Mesendoderm (in vitro differentiated cells): Measurements from ENCODE around the gene CFLAR.

Experiments used
- DNase-seq: peaks from one replicate; pipeline ENCODE4 v3.0.0; 2013
- H2AK5ac ChIP-seq: 2 replicates; pipeline ENCODE4 v1.6.1; 2013; ENCODE audit warnings: low read length, inconsistent platforms
- H2BK120ac ChIP-seq: 2 replicates; pipeline ENCODE4 v1.6.1; 2013; ENCODE audit warnings: low read depth, mild to moderate bottlenecking, low read length, moderate library complexity, mixed read lengths
- H2BK15ac ChIP-seq: replicated peaks from 2 replicates; pipeline ENCODE4 v1.6.1; 2013; ENCODE audit warnings: low read depth, mild to moderate bottlenecking, moderate library complexity
- H2BK5ac ChIP-seq: 2 replicates; pipeline ENCODE4 v1.6.1; 2013; ENCODE audit warnings: low read length, inconsistent platforms
- H3K18ac ChIP-seq: 2 replicates; pipeline ENCODE4 v1.6.1; 2013; ENCODE audit warnings: mild to moderate bottlenecking, low read length, mixed read lengths
- H3K23ac ChIP-seq: one replicate; pipeline ENCODE4 v1.6.1; 2013; ENCODE audit warnings: low read length
- H3K27ac ChIP-seq: 2 replicates; pipeline ENCODE4 v1.5.1; 2013; ENCODE audit warnings: low read depth, mild to moderate bottlenecking, inconsistent platforms, low read length, moderate library complexity
- H3K27me3 ChIP-seq: 2 replicates; pipeline ENCODE4 v1.6.1; 2013; ENCODE audit warnings: low read length, control low read depth, mild to moderate bottlenecking, inconsistent platforms; ENCODE audit not compliant: insufficient read depth, poor library complexity
- H3K36me3 ChIP-seq: 2 replicates; pipeline ENCODE4 v1.6.1; 2013; ENCODE audit warnings: low read length, inconsistent platforms; ENCODE audit not compliant: control insufficient read depth, insufficient read depth
- H3K4ac ChIP-seq: one replicate; pipeline ENCODE4 v1.6.1; 2013; ENCODE audit warnings: low read depth, mild to moderate bottlenecking, low read length, moderate library complexity
- H3K4me1 ChIP-seq: 2 replicates; pipeline ENCODE4 v1.6.1; 2013; ENCODE audit warnings: low read depth, low read length, inconsistent platforms; ENCODE audit not compliant: control insufficient read depth
- H3K4me2 ChIP-seq: 2 replicates; pipeline ENCODE4 v1.6.1; 2013; ENCODE audit warnings: low read length
- H3K4me3 ChIP-seq: 2 replicates; pipeline ENCODE4 v1.5.1; 2013; ENCODE audit warnings: mild to moderate bottlenecking, low read length
- H3K56ac ChIP-seq: one replicate; pipeline ENCODE4 v1.6.1; 2013; ENCODE audit warnings: low read length
- H3K79me1 ChIP-seq: 2 replicates; pipeline ENCODE4 v1.6.1; 2013; ENCODE audit warnings: low read length, inconsistent platforms
- H3K79me2 ChIP-seq: 2 replicates; pipeline ENCODE4 v1.6.1; 2013; ENCODE audit warnings: mild to moderate bottlenecking, low read length; ENCODE audit not compliant: control insufficient read depth, insufficient read depth
- H3K9ac ChIP-seq: 2 replicates; pipeline ENCODE4 v1.6.1; 2013; ENCODE audit warnings: low read length, inconsistent platforms
- H4K5ac ChIP-seq: one replicate; pipeline ENCODE4 v1.6.1; 2013; ENCODE audit warnings: low read length
- H4K8ac ChIP-seq: one replicate; pipeline ENCODE4 v1.6.1; 2013; ENCODE audit warnings: low read depth, mild to moderate bottlenecking, control low read depth, low read length, moderate library complexity
- WGBS: extraction: QIAGEN DNeasy Blood & Tissue Kit; methylation state at CpG from one replicate; pipeline ENCODE4 v1.1.7; 2013; ENCODE audit warnings: low lambda C conversion rate, missing lambda C conversion rate; ENCODE audit not compliant: insufficient coverage; ENCODE audit errors: extremely low coverage; 5-methylcytosine and 5-hydroxymethylcytosine counted together

CFLAR gene

GRCh38 chr2:201107624-201108023 lies 8.3 kb upstream of the CFLAR start:
- H2BK15ac ChIP-seq: no peak overlapping the region
- no peak overlapping the region for H3K4me2 ChIP-seq
- H3K9ac ChIP-seq: no peak overlapping the region
- H4K8ac ChIP-seq: no peak overlapping the region
- no peak overlapping the region for H4K5ac ChIP-seq
- WGBS: no CpG with 5 or more reads among the region's 2 CpGs
- DNase-seq: no peak
- H3K18ac ChIP-seq: no peak overlapping the region
- no peaks in the 10 kb centered on the region for H3K79me2 ChIP-seq
- H3K4me1 ChIP-seq: no peaks in the 10 kb centered on the region
- H3K36me3 ChIP-seq: no peaks in the 10 kb centered on the region
- H3K27me3 ChIP-seq: no peaks in the 10 kb centered on the region
- no peak overlapping the region for H3K56ac ChIP-seq
- no peak overlapping the region for H3K4me3 ChIP-seq
- H3K79me1 ChIP-seq: no peaks in the 10 kb centered on the region
- H3K23ac ChIP-seq: no peak overlapping the region
- H2BK5ac ChIP-seq: no peak overlapping the region
- no peak overlapping the region for H2BK120ac ChIP-seq
- no peak overlapping the region for H3K4ac ChIP-seq
- H2AK5ac ChIP-seq: no peak overlapping the region
- H3K27ac ChIP-seq: no peak overlapping the region

- no peak for DNase-seq
- no peaks in the 10 kb centered on the region for H3K36me3 ChIP-seq
- no peak overlapping the region for H3K27ac ChIP-seq
- no peak overlapping the region for H4K5ac ChIP-seq
- no peak overlapping the region for H2BK5ac ChIP-seq
- no peaks in the 10 kb centered on the region for H3K27me3 ChIP-seq
- H3K4me2 ChIP-seq: no peak overlapping the region
- H3K18ac ChIP-seq: peak overlapping the region; percentile 28
- H3K79me2 ChIP-seq: no peaks in the 10 kb centered on the region
- H3K9ac ChIP-seq: no peak overlapping the region
- no peak overlapping the region for H2BK120ac ChIP-seq
- no peak overlapping the region for H2AK5ac ChIP-seq
- H3K4me3 ChIP-seq: no peak overlapping the region
- no peaks in the 10 kb centered on the region for H3K79me1 ChIP-seq
- WGBS: no CpG with 5 or more reads among the region's 2 CpGs
- no peak overlapping the region for H3K4ac ChIP-seq
- no peak overlapping the region for H2BK15ac ChIP-seq
- H3K23ac ChIP-seq: no peak overlapping the region
- no peak overlapping the region for H4K8ac ChIP-seq
- no peaks in the 10 kb centered on the region for H3K4me1 ChIP-seq
- no peak overlapping the region for H3K56ac ChIP-seq
Measured at GRCh38 chr2:201108341-201108740, 7.6 kb upstream of the CFLAR start.

- Histone ChIP-seq H3K56ac (no peak overlapping the region), H2BK5ac (no peak overlapping the region), H3K23ac (no peak overlapping the region), H2AK5ac (no peak overlapping the region), H3K4me3 (no peak overlapping the region), H3K9ac (no peak overlapping the region), H3K27ac (no peak overlapping the region), H3K18ac (no peak overlapping the region), H3K4me1 (no peaks in the 10 kb centered on the region), H4K5ac (no peak overlapping the region), H3K36me3 (no peaks in the 10 kb centered on the region), H2BK120ac (no peak overlapping the region), H3K4ac (no peak overlapping the region), H3K79me1 (no peaks in the 10 kb centered on the region), H2BK15ac (no peak overlapping the region), H3K79me2 (no peaks in the 10 kb centered on the region), H3K27me3 (no peaks in the 10 kb centered on the region), H3K4me2 (no peak overlapping the region), H4K8ac (no peak overlapping the region)
- DNase-seq: no peak
- no CpG with 5 or more reads among the region's 4 CpGs for WGBS
Measured at GRCh38 chr2:201109186-201109585, 6.8 kb upstream of the CFLAR start.

- Histone ChIP-seq H3K79me2 (no peaks in the 10 kb centered on the region), H3K36me3 (no peaks in the 10 kb centered on the region), H2AK5ac (no peak overlapping the region), H3K27ac (no peak overlapping the region), H3K4me2 (no peak overlapping the region), H2BK15ac (no peak overlapping the region), H3K27me3 (no peaks in the 10 kb centered on the region), H3K56ac (no peak overlapping the region), H3K4me3 (no peak overlapping the region), H3K23ac (no peak overlapping the region), H4K8ac (no peak overlapping the region), H2BK120ac (no peak overlapping the region), H3K4ac (peak overlapping the region; percentile 55), H3K9ac (no peak overlapping the region), H3K79me1 (no peaks in the 10 kb centered on the region), H4K5ac (no peak overlapping the region), H3K4me1 (no peaks in the 10 kb centered on the region), H2BK5ac (no peak overlapping the region), H3K18ac (no peak overlapping the region)
- DNase-seq: no peak
Measured at GRCh38 chr2:201110615-201111014, 5.3 kb upstream of the CFLAR start.

- H4K5ac ChIP-seq: no peak overlapping the region
- no peak overlapping the region for H3K4me2 ChIP-seq
- H3K79me1 ChIP-seq: no peaks in the 10 kb centered on the region
- no peak overlapping the region for H2BK15ac ChIP-seq
- no peaks in the 10 kb centered on the region for H3K36me3 ChIP-seq
- no peak overlapping the region for H3K18ac ChIP-seq
- no peak overlapping the region for H3K27ac ChIP-seq
- no peak for DNase-seq
- H2BK120ac ChIP-seq: no peak overlapping the region
- H2BK5ac ChIP-seq: no peak overlapping the region
- H3K23ac ChIP-seq: no peak overlapping the region
- H3K9ac ChIP-seq: no peak overlapping the region
- no CpG with 5 or more reads among the region's 3 CpGs for WGBS
- no peaks in the 10 kb centered on the region for H3K79me2 ChIP-seq
- no peak overlapping the region for H3K4ac ChIP-seq
- no peak overlapping the region for H3K56ac ChIP-seq
- no peak overlapping the region for H4K8ac ChIP-seq
- no peaks in the 10 kb centered on the region for H3K4me1 ChIP-seq
- no peaks in the 10 kb centered on the region for H3K27me3 ChIP-seq
- no peak overlapping the region for H2AK5ac ChIP-seq
- H3K4me3 ChIP-seq: no peak overlapping the region
Measured at GRCh38 chr2:201111096-201111495, 4.9 kb upstream of the CFLAR start.

GRCh38 chr2:201114350-201114749 lies 1.6 kb upstream of the CFLAR start:
- H2BK120ac ChIP-seq: no peak overlapping the region
- H3K9ac ChIP-seq: no peak overlapping the region
- no peak overlapping the region for H3K27ac ChIP-seq
- no peaks in the 10 kb centered on the region for H3K79me1 ChIP-seq
- peak overlapping the region; percentile 48 for H3K23ac ChIP-seq
- H3K79me2 ChIP-seq: no peaks in the 10 kb centered on the region
- no peak overlapping the region for H2BK15ac ChIP-seq
- H3K4me2 ChIP-seq: no peak overlapping the region
- H3K56ac ChIP-seq: no peak overlapping the region
- H4K5ac ChIP-seq: no peak overlapping the region
- no CpG with 5 or more reads among the region's 4 CpGs for WGBS
- DNase-seq: no peak
- H4K8ac ChIP-seq: no peak overlapping the region
- no peaks in the 10 kb centered on the region for H3K36me3 ChIP-seq
- no peak overlapping the region for H3K18ac ChIP-seq
- no peak overlapping the region for H3K4me3 ChIP-seq
- H2AK5ac ChIP-seq: no peak overlapping the region
- H3K27me3 ChIP-seq: no peaks in the 10 kb centered on the region
- no peak overlapping the region for H3K4ac ChIP-seq
- no peaks in the 10 kb centered on the region for H3K4me1 ChIP-seq
- no peak overlapping the region for H2BK5ac ChIP-seq
